IPS DF 4.7 (cell line): Measurements from ENCODE around the gene ZFYVE28.

Experiments
- DNase-seq: peaks from one replicate; pipeline ENCODE4 v3.0.0-alpha.2; 2013; ENCODE audit warnings: low spot score; ENCODE audit errors: extremely low read depth

The ZFYVE28 gene

DNA sequence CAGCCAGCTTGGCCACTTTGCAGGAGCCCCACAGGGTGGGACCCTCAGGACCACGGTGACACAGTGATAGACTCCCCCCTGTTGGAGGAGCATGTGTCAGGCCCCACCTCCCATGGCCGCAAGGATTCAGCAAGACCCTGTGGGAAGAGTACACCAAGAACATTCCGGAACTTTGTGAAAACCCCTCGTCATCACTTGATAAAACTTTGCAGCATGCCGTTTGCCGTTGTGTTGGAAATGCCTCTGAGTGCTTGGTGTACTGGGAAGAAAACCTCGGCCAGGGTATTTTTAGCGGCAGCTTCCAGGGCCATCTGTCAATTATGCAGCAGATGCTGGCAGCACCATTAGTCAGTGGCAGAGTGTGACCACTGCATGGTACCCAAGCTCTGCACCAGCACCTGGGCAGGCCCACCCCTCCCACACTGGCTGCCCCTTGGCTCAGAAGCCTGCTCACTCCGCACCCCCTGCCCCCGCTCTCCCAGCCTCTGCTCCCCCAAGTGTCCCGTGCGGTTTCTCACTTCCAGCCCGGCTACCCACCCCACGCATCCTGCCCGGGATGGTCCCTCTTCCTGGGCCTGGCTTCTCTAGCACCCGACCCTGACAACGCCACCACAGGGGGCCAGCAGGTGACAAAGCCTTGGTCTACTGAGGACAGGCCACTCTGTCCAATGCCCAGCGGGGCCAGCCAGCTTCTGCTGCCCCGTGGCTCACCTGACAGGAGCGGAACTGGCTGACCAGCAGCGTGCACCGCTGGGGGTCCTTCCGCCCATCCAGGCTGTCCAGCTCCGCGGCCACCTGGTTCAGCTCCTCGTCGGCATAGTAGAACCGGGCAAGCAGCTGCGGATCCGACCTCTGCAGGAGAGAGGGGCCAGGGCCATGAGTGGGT, 65.0 kb downstream of the ZFYVE28 start:
- no peak for DNase-seq

DNA sequence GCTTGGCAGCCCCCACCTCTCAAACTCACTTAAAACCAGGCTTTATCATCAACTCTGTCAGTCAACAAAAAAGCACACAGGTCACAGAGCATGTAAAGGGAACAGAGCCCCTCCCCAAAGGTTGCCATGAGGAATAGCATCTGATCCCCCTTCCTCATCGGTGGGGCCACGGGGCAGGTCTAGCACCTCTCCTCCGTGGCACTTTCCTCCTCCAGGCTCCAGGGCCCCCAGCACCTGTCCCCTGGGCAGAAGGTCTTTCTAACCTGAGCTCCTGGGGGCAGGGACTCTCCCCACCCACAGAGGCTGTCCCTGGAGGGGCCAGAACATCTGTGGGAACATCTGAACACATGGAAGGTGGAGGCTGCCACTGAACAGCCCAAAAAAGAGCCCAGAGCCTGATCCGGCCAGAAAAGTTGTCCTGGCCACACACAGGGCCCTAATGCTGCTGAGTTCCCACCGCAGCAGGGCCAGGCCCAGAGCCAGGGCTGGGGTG, 65.7 kb downstream of the ZFYVE28 start:
- DNase-seq, result no peak

DNA sequence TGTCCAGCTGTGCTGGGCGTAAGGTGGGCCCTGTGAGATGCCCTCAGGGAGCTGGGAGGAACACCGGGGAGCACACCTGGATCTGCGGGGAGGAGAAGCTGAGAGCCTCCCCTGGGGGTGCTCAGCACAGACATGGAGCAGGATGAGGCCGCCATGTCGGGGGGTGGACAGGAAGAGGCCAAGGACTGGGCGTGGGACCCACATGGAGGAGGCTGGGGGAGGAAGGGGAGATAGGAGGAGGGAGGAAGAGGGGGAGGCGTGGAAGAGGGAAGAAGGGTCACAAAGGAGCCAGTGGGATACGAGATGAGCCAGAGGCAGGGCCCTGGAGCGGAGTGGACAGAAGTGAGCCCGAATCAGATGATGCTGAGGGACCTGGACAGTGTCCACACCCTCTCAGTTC, 66.3 kb downstream of the ZFYVE28 start:
- DNase-seq, result no peak

DNA sequence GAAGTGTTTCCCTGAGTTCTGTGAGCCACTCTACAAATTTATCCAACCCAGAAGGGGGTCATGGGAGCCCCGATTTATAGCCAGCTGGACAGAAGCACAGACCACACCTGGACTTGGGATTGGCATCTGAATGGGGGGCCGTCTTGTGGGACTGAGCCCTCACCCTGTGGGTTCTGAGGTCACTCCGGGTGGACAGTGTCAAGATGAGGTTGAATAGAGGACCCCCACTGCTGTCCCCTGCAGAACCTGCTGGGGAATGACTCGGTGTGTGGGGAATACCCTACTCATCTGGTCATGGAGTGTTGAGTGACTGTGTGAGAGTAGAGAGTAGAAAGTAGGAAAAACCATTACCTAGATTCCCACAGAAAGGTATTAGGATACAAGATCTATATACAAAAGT, 67.5 kb downstream of the ZFYVE28 start:
- DNase-seq, result no peak

DNA sequence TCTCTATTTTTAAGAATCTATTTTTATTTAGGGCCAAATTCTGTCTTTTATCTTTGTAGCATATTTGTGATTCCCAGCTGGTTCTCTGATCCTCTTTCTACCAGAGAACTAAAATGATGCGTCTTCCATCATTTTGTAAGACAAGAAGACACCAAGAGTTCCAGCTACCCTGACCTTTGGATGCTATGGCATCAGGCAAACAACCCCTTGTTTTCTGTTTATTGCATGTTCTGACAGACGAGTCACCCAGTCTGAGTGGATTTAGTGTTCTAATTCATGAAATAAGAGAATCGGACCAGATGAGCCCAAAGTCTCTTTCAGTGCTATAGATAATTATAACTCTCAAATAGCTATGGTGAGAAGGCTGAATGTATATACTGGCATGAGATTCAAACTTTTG, 69.7 kb downstream of the ZFYVE28 start:
- DNase-seq, result no peak

DNA sequence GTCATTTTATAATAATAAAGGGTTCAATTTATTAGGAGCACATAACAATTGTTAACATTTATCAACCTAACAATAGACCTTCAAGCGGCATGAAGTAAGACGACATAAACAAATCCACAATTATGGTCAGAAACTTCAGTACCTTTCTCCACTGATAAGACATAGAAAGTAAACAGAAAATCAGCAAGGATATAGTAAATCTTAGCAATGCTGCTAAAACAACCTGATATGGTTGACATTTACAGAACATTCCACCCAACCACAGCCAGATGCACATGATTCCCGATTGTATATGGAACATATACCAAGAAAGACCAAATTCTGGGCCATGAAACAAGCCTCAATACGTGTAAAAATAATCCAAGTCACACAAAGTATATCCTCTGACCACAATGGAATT, 71.3 kb downstream of the ZFYVE28 start:
- no peak for DNase-seq

DNA sequence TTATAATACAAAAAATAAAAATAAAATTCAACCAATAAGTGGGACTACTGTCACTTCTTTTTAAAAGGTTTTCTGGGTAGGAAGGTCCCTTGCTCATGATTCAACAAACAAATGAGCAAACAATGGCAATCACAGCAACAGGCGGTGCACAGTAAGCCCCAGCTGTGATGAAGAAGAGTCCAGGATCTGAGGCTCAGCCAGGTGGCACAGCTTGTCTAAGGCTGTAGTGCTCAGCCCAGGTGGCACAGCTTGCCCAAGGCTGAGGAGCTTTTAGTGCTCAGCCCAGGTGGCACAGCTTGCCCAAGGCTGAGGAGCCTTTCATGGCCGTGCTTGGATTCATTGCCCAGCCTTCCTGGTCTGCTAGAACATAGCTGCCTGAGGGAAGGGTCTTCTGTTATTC, 75.0 kb downstream of the ZFYVE28 start:
- no peak for DNase-seq

DNA sequence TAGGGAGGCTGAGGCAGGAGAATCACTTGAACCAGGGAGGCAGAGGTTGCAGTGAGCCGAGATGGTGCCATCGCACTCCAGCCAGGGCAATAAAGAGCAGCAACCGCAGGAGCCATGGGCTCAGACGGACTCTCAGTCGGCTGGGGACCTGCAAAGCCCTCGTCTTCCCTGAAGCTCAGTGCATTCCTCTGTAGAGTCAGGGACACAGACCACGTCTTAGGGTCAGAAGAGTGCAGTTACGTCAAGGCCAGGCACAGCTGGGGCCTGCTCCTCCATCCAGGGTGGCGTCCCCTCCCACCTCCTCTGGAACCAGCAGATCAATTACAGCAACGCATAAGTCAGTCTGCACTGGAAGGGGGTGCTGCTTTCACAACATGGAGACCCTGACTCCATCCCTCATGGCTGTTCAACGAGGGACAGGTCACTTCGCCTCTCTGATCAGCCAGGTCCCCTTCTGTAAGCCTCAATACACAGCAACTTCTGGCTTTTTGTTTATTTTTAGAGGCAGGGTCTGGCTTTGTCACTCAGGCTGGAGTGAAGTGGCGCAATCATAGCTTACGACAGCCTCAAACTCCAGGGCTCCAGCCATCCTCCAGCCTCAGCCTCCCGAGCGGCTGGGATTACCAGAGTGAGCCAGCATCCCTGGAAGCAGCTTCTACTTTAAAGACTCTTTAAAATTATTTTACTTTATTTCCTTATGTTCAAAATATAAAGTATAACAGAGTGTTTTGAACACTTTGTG, 76.4 kb downstream of the ZFYVE28 start:
- DNase-seq, result no peak

DNA sequence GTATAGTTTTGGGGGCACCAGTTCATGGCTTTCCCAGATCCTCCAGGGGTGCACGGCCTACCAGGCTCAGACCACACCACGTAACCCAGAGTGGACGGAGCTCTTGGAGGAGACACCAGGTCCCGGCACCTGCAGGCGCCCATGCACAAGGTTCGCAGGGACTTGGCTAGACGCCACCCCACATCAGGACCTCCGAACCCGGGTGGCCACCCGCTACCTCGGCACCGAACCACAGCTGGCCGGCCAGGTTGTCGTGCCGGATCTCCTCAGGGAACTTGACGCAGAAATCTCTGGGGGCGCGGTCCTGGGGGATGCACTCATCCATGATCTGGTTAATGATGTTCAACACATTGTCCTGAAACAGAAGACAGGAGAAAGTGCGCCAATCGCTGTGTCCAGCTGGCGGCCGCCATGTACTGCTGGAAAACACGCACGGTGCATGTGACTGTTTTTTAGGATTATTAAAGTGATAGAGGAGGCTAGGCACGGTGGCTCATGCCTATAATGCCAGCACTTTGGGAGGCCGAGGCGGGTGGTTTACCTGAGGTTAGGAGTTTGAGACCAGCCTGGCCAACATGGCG, 77.1 kb downstream of the ZFYVE28 start:
- no peak for DNase-seq

DNA sequence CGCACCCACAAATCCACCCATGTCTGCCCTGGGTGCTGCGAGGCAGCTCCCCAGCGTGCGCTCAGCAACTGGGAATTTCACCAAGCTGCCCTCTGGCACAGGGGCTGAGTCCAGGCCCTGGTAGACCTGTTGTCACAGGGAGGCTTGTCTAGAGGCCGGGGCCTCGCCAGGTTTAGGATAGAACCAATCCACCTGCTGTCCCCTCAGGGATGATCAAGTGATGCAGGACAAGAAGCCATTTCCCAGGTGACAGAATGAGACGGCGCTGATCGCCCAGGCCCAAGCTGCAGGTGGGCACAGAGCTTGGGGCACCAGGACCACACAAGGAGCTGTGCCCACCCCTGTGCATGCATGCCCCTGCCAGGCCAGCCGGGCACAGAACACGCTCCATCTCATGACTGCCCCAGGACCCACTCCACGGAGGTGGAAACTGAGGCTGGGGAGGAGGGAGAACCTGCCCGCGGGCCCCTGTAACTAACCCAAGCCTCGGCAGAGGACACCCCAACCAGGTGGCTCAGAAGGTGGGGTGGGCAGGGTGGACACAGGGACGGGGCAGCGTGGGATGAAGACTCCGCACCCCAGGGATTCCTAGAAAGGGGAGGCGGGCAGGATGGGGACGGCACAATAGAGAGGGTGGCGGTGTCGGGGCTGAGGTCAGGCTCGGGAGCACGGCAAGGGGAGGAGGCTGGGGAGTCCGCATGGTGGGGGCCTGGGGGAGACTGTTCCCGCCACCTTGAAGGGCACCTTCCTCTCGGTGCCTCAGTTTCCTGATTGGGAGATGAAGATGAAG, 78.0 kb downstream of the ZFYVE28 start:
- DNase-seq, result no peak

DNA sequence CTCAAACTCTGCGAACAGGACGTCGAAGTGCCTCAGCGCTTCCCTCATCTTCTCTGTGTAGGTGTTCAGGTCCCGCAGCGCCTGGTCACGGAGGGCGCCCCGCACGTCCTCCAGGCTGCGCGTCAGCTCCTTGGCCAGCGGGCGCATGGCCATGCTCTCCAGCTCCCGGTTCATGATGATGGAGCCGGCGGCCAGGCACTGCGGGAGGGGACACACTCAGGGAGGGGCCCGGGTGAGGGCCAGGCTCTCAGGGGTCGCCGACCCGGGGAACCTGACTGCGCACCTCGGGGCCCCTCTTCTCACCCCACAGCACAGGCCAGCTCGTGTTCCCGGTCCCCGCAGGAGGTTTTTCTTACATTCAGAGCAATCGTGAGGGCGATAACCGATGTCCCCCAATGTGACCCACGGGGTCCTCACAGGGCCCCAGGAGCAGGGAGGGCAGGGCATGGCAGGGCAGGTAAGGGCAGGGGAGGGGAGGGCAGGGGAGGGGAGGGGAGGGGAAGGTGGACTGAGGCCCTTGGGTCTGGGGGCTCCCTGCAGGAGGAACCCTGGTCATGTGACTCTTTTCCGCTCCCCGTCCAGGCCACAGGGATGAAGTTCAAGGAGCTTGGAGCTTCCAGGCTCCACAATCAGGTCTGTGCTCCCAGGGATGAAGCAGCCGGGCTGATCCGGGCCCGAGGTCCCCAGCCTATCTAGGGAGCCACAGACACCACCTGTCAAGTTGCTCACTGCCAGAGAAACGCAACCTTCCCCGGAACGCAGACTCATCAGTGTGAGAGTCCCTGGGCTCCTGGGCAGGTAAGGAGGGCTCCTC, 78.8 kb downstream of the ZFYVE28 start:
- DNase-seq, result no peak

DNA sequence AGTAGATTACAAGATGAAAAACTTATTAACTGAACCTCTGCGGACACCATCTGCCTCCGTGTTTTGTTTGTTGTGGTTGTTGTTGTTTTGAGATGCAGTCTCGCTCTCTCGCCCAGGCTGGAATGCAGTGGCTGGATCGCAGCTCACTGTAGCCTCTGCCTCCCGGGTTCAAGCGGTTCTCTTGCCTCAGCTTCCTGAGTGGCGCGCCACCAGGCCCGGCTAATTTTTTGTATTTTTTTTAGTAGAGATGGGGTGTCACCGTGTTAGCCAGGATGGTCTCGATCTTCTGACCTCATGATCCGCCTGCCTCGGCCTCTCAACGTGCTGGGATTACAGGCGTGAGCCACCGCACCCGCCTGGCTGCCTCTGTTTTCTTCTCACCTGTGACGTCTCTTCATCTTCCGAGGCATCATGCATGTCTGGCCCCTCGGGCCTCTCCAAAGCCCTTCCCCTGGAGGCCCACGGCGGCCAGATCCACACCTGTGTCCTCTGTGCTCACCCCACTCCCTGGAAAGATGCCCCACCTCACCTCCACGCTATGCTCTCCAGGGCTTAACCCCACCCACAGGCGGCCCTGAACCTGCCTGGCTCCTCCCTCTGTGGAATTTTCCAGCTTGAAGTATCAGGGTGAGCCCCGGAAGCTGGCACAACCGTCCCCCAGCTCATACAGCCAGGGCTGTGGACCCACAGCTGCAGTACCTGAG, 79.5 kb downstream of the ZFYVE28 start:
- no peak for DNase-seq

DNA sequence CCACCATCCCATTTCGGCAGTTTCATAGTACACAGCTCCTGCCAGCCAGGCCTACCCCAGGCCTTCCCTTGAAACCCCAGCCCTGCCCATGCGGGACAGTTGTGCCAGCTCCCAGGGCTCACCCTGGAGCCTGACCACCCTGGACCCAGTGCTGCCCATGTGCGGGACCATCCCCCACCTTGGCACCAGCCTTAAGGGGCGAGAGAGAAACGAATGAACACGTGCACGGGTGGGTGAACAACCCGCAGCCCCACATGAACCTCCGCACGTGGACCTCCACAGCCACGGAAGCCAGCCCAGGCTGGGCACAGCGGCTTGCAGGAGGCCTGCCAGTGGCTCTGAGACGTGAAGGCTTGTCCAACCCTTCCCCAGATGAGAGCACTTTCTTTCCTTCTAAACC, 80.5 kb downstream of the ZFYVE28 start:
- no peak for DNase-seq

DNA sequence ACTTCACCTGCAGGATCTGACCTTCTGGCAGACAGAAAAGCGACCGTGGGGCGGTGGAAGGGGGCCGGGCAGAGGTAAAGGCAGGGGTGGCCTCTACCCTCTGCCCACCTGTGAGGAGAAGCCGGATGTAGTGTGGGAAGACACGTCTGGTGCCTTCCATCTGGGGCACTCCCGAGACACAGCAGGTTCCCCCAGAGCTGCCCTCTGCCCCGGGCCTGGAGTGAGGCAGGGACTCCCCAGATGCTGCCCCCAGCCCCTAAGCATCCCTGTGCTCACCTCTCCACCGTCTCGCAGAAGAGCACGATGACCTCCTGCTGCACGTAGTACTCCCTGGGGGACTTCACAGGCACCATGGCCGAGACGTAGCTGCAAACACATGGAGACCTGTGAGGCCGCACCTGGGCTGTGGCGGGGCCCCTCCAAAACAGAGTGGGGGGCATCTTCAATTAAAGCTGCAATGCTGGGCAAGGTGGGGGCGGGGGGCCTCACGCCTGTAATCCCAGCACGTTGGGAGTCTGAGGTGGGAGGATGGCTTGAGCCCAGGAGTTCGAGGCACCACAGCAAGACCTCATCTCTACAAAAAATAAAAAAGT, 81.2 kb downstream of the ZFYVE28 start:
- DNase-seq, result no peak

DNA sequence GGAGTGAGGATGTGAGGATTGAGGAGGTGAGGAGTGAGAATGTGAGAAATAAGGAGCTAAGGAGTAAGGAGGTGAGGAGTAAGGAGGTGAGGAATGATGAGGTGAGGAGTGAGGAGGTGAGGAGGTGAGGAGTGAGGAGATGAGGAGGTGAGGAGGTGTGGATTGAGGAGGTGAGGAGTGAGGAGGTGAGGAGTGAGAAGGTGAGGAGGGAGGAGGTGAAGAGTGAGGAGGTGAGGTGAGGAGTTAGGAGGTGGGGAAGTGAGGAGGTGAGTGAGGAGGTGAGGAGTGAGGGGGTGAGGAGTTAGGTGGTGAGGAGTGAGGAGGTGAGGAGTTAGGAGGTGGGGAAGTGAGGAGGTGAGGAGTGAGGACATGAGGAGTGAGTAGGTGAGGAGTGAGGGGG, 81.8 kb downstream of the ZFYVE28 start:
- no peak for DNase-seq

DNA sequence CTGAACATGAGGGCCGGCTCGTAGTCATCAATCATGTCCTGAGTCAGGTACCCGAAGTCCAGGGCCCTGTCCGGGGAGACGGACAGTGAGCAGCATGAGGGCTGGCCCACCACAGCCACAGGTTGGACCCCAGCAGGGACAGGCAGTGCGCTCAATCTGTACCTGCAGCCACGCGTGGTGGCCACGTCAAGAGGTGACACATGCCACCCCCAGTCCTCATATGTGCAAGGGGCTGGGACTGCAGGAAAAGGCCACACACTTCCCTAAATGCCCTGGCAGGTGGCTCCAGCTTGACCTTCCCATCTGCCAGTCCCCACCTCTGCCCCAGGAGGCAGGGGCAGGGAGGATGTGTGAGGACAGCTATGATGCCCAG, 82.7 kb downstream of the ZFYVE28 start:
- no peak for DNase-seq

DNA sequence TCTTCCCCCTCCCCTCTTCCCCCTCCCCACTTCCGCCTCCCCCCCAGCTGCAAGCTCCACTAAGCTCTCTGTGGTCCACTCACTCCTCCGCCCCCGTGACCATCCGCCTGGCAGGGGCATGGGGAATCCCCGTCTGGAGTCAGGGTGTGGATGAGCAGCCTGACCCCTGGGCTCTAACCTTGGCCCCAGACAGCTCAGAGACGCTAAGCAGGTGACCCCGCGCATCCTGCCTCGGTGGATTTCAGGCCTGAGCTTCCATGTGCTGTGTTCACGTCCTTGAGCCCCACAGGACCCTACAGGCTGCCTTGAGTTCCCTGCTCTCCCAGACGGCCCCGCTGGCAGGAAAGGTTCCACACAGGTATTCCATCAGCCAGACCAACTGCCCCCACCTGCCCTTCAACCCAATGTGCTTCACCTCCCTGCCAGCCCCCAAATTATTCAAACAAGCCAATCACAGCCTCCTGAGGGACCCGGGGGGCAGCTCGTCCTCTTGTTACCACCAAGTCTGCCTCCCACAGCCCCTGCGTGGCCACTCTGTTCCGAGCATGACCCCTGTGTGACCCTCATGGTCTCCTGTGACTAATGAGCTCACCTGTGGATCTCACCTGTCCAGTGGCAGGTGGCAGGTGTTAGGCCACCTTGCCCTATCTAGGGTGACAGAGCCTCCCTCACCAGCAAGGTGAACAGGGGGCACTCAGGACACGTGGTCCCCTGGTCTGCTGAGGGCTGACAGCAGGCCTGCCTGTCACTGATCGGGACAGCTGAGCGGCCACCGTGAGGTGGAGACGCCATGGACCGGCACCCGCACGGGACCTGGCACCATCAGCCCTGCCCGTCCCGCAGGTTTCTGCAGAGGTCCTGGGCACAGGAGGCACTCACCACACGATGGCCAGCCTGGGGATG, 83.4 kb downstream of the ZFYVE28 start:
- DNase-seq, result no peak

DNA sequence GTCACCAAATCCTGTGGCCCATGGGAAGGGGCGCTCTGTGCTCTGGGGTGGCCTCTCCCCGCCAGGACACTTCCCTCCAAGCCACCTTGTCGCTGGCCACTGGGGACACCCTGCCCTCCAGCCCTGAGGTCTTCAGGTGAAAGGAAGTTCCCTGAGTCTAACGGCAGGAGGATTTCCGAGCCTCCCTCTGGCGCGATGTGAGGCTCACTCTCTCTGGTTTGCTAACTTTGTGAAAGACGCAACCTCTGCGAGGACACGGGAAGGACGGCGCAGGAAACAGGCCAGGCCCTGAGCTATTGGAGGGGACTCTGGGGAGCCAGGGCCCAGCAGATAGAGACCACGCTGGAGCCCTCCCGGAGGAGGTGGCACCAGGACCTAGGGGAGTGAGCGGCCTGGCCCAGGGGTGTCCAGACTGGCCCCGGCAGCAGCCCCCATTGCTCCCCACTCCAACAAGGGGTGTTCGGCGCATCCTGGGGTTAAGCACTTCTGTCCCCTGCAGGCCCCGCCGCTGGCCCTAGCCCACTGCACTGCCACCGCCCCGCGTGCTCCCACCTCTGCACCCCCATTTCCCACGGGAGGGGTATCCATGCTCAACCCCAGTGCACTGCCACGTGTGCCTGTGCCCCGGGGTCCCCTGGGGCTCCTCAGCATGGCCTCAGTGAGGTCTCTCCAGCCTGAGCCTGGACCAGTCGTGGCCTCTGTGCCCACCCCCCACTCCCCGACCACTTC, 84.4 kb downstream of the ZFYVE28 start:
- no peak for DNase-seq
